ENCODE measurements around the gene MCRS1.

Gene MCRS1

GRCh38 chr12:49556391-49557186 is 11.4 kb downstream of the MCRS1 start:
- WGBS (ENCODE audit: extremely low coverage, insufficient coverage, insufficient read length), result no CpG with 5 or more reads among the region's 12 CpGs
- Histone ChIP-seq H2AK5ac (ENCODE audit: low read length) (no peak overlapping the region), H4K12ac (ENCODE audit: low read depth, low read length) (no peak overlapping the region), H2AFZ (ENCODE audit: insufficient read depth, low read length, poor library complexity) (no peak overlapping the region), H3K36me3 (ENCODE audit: control insufficient read depth in 1 of 2, insufficient read depth in 2 of 2, low read length in 2 of 2) (peaks cover 45 to 49% of the 10 kb centered on the region in 2 experiments), H3K4me3 (ENCODE audit: low read depth, low read length) (no peak overlapping the region), H3K4me1 (ENCODE audit: control insufficient read depth in 1 of 2, insufficient read depth in 2 of 2, low read length in 2 of 2) (no peaks in the 10 kb centered on the region), H4K91ac (ENCODE audit: low read depth, low read length) (no peak overlapping the region), H3K9me3 (ENCODE audit: insufficient read depth, low read depth, low read length) (peaks cover 2% of the 10 kb centered on the region), H2BK12ac (ENCODE audit: low read length) (no peak overlapping the region), H3K18ac (ENCODE audit: low read length) (no peak overlapping the region), H3K23ac (ENCODE audit: low read length) (no peak overlapping the region), H2BK5ac (ENCODE audit: low read depth, low read length, poor library complexity) (no peak overlapping the region), H3K9ac (ENCODE audit: low read length) (no peak overlapping the region), H3K4ac (ENCODE audit: low read depth, low read length) (no peak overlapping the region), H3K27me3 (ENCODE audit: insufficient read depth, low read length) (no peaks in the 10 kb centered on the region), H3K79me1 (ENCODE audit: low read length) (no peaks in the 10 kb centered on the region), H3K4me2 (ENCODE audit: low read length) (no peak overlapping the region), H2BK120ac (ENCODE audit: insufficient read depth, low read length, poor library complexity) (no peak overlapping the region), H3K14ac (ENCODE audit: low read length) (no peak overlapping the region), H3K79me2 (ENCODE audit: control insufficient read depth, insufficient read depth, low read length, poor library complexity) (no peaks in the 10 kb centered on the region), H4K8ac (ENCODE audit: low read depth, low read length) (no peak overlapping the region), H3K27ac (ENCODE audit: low read depth, low read length) (no peak overlapping the region)
- DNase-seq, result no peak

GRCh38 chr12:49555631-49556390 is 12.1 kb downstream of the MCRS1 start:
- Histone ChIP-seq H4K8ac (ENCODE audit: low read depth, low read length) (no peak overlapping the region), H3K14ac (ENCODE audit: low read length) (no peak overlapping the region), H2AK5ac (ENCODE audit: low read length) (no peak overlapping the region), H4K12ac (ENCODE audit: low read depth, low read length) (no peak overlapping the region), H3K4me2 (ENCODE audit: low read length) (no peak overlapping the region), H3K23ac (ENCODE audit: low read length) (no peak overlapping the region), H2BK120ac (ENCODE audit: insufficient read depth, low read length, poor library complexity) (no peak overlapping the region), H3K9me3 (ENCODE audit: insufficient read depth, low read depth, low read length) (peaks cover 2% of the 10 kb centered on the region), H3K4ac (ENCODE audit: low read depth, low read length) (no peak overlapping the region), H4K91ac (ENCODE audit: low read depth, low read length) (no peak overlapping the region), H2BK12ac (ENCODE audit: low read length) (no peak overlapping the region), H3K9ac (ENCODE audit: low read length) (no peak overlapping the region), H3K27me3 (ENCODE audit: insufficient read depth, low read length) (no peaks in the 10 kb centered on the region), H3K18ac (ENCODE audit: low read length) (no peak overlapping the region), H2BK5ac (ENCODE audit: low read depth, low read length, poor library complexity) (no peak overlapping the region), H2AFZ (ENCODE audit: insufficient read depth, low read length, poor library complexity) (no peak overlapping the region), H3K4me1 (ENCODE audit: control insufficient read depth in 1 of 2, insufficient read depth in 2 of 2, low read length in 2 of 2) (no peaks in the 10 kb centered on the region), H3K27ac (ENCODE audit: low read depth, low read length) (no peak overlapping the region), H3K79me2 (ENCODE audit: control insufficient read depth, insufficient read depth, low read length, poor library complexity) (no peaks in the 10 kb centered on the region), H3K4me3 (ENCODE audit: low read depth, low read length) (no peak overlapping the region), H3K79me1 (ENCODE audit: low read length) (no peaks in the 10 kb centered on the region), H3K36me3 (ENCODE audit: control insufficient read depth in 1 of 2, insufficient read depth in 2 of 2, low read length in 2 of 2) (peaks cover 41 to 46% of the 10 kb centered on the region in 2 experiments)
- no CpG with 5 or more reads among the region's 18 CpGs for WGBS (ENCODE audit: extremely low coverage, insufficient coverage, insufficient read length)
- no peak for DNase-seq

- Histone ChIP-seq H3K36me3 (ENCODE audit: control insufficient read depth in 1 of 2, insufficient read depth in 2 of 2, low read length in 2 of 2) (peaks cover 27 to 31% of the 10 kb centered on the region in 2 experiments), H2BK120ac (ENCODE audit: insufficient read depth, low read length, poor library complexity) (no peak overlapping the region), H3K79me2 (ENCODE audit: control insufficient read depth, insufficient read depth, low read length, poor library complexity) (no peaks in the 10 kb centered on the region), H3K18ac (ENCODE audit: low read length) (no peak overlapping the region), H3K4ac (ENCODE audit: low read depth, low read length) (no peak overlapping the region), H2BK12ac (ENCODE audit: low read length) (no peak overlapping the region), H3K14ac (ENCODE audit: low read length) (no peak overlapping the region), H3K79me1 (ENCODE audit: low read length) (no peaks in the 10 kb centered on the region), H3K4me3 (ENCODE audit: low read depth, low read length) (no peak overlapping the region), H3K27ac (ENCODE audit: low read depth, low read length) (no peak overlapping the region), H3K23ac (ENCODE audit: low read length) (no peak overlapping the region), H3K4me1 (ENCODE audit: control insufficient read depth in 1 of 2, insufficient read depth in 2 of 2, low read length in 2 of 2) (peaks cover 0 to 2% of the 10 kb centered on the region in 2 experiments), H3K9me3 (ENCODE audit: insufficient read depth, low read depth, low read length) (peaks cover 4% of the 10 kb centered on the region), H2AFZ (ENCODE audit: insufficient read depth, low read length, poor library complexity) (no peak overlapping the region), H3K4me2 (ENCODE audit: low read length) (no peak overlapping the region), H2BK5ac (ENCODE audit: low read depth, low read length, poor library complexity) (no peak overlapping the region), H2AK5ac (ENCODE audit: low read length) (no peak overlapping the region), H4K8ac (ENCODE audit: low read depth, low read length) (no peak overlapping the region), H4K91ac (ENCODE audit: low read depth, low read length) (no peak overlapping the region), H3K9ac (ENCODE audit: low read length) (no peak overlapping the region), H4K12ac (ENCODE audit: low read depth, low read length) (no peak overlapping the region), H3K27me3 (ENCODE audit: insufficient read depth, low read length) (peaks cover 4% of the 10 kb centered on the region)
- no peak for DNase-seq
- WGBS (ENCODE audit: extremely low coverage, insufficient coverage, insufficient read length), result no CpG with 5 or more reads among the region's 15 CpGs
Observed at GRCh38 chr12:49554266-49554665, 13.7 kb downstream of the MCRS1 start.

- Histone ChIP-seq H3K14ac (ENCODE audit: low read length) (no peak overlapping the region), H2AFZ (ENCODE audit: insufficient read depth, low read length, poor library complexity) (no peak overlapping the region), H2BK120ac (ENCODE audit: insufficient read depth, low read length, poor library complexity) (no peak overlapping the region), H3K27me3 (ENCODE audit: insufficient read depth, low read length) (peaks cover 10% of the 10 kb centered on the region), H3K23ac (ENCODE audit: low read length) (no peak overlapping the region), H4K91ac (ENCODE audit: low read depth, low read length) (no peak overlapping the region), H3K18ac (ENCODE audit: low read length) (no peak overlapping the region), H3K79me2 (ENCODE audit: control insufficient read depth, insufficient read depth, low read length, poor library complexity) (no peaks in the 10 kb centered on the region), H3K4me3 (ENCODE audit: low read depth, low read length) (no peak overlapping the region), H3K36me3 (ENCODE audit: control insufficient read depth in 1 of 2, insufficient read depth in 2 of 2, low read length in 2 of 2) (peaks cover 20 to 25% of the 10 kb centered on the region in 2 experiments), H3K79me1 (ENCODE audit: low read length) (no peaks in the 10 kb centered on the region), H2BK5ac (ENCODE audit: low read depth, low read length, poor library complexity) (no peak overlapping the region), H2BK12ac (ENCODE audit: low read length) (no peak overlapping the region), H3K9me3 (ENCODE audit: insufficient read depth, low read depth, low read length) (peaks cover 4% of the 10 kb centered on the region), H4K8ac (ENCODE audit: low read depth, low read length) (no peak overlapping the region), H3K9ac (ENCODE audit: low read length) (no peak overlapping the region), H3K27ac (ENCODE audit: low read depth, low read length) (no peak overlapping the region), H3K4me1 (ENCODE audit: control insufficient read depth in 1 of 2, insufficient read depth in 2 of 2, low read length in 2 of 2) (peaks cover 3 to 8% of the 10 kb centered on the region in 2 experiments), H3K4ac (ENCODE audit: low read depth, low read length) (no peak overlapping the region), H2AK5ac (ENCODE audit: low read length) (no peak overlapping the region), H4K12ac (ENCODE audit: low read depth, low read length) (no peak overlapping the region), H3K4me2 (ENCODE audit: low read length) (no peak overlapping the region)
- no CpG with 5 or more reads among the region's 2 CpGs for WGBS (ENCODE audit: extremely low coverage, insufficient coverage, insufficient read length)
- peak in 1 of 2 donors; percentile 28 for DNase-seq
Observed at GRCh38 chr12:49553512-49554088, 14.3 kb downstream of the MCRS1 start.
